Fibroblast of skin of right quadriceps (primary cell): ENCODE data around the gene PSMD13.
"Not testable (repeated sequence)": the region's sequence is repeated elsewhere in the genome, so short reads cannot be mapped to it uniquely, and the experiment has no call there.

Source experiments
- DNase-seq: peaks from one replicate; pipeline ENCODE4 v3.0.0-alpha.2; 2013

PSMD13 gene

DNA sequence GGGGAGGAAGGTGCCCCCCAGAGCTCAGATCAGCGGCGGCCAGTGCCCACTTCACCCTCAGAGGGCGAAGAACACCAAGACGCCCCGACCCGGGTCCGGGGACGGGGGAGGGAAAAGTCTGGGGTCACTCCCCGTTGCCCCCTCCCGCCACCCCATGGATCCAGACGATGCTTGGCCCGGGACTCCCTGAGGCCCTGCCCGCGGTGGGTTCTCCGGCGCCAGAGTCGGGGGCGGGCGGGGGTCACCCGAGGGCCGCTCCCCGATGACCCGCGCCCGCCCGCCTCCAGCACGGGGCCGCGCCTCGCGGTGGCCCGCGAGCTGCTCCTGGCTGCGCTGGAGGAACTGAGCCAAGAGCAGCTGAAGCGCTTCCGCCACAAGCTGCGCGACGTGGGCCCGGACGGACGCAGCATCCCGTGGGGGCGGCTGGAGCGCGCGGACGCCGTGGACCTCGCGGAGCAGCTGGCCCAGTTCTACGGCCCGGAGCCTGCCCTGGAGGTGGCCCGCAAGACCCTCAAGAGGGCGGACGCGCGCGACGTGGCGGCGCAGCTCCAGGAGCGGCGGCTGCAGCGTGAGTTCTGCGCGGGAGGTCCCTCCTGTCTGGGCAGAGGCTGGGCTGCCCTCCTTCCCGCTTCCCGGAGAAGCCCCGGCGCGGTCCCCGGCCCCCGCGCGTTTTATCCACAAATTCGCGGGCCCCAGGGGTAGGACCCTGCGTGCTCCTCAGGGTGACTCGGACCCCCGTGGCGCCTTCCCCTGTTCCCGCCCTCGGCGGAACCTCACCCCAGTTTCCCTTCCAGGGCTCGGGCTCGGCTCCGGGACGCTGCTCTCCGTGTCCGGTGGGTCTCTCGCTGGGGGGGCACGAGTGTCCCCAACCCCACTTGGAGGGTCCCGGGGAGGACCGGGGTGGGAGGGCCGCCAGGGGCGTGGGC is 42.5 kb downstream of the PSMD13 start:
- DNase-seq = no peak

GRCh38 chr11:279966-280705 is 43.4 kb downstream of the PSMD13 start:
- DNase-seq = no peak

- no peak for DNase-seq
Measured at GRCh38 chr11:280706-281485, 44.1 kb downstream of the PSMD13 start.

- DNase-seq = no peak
Measured at GRCh38 chr11:281486-282161, 44.8 kb downstream of the PSMD13 start.

DNA sequence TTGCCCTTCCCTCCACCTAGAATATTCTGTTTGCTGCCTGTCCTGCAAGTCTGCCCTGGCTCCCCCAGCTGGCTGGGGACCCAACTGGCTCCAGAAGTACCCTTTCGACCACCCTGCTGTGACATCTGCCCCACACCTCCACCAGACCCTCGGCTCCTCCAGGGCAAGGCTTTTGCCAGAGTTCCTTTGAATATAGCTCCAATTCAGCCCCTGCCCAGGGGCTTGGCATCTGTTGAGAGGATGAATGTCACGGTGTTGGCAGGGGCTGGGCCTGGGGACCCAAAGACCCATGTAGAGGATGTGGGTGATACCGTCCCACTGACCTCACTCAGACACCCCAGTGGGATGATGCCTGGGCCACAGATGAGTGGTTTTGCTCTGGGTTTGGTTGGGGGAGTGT is 45.4 kb downstream of the PSMD13 start:
- DNase-seq = no peak

GRCh38 chr11:282630-283360 is 46.0 kb downstream of the PSMD13 start:
- DNase-seq = no peak

GRCh38 chr11:283405-284104 is 46.8 kb downstream of the PSMD13 start:
- no peak for DNase-seq

DNA sequence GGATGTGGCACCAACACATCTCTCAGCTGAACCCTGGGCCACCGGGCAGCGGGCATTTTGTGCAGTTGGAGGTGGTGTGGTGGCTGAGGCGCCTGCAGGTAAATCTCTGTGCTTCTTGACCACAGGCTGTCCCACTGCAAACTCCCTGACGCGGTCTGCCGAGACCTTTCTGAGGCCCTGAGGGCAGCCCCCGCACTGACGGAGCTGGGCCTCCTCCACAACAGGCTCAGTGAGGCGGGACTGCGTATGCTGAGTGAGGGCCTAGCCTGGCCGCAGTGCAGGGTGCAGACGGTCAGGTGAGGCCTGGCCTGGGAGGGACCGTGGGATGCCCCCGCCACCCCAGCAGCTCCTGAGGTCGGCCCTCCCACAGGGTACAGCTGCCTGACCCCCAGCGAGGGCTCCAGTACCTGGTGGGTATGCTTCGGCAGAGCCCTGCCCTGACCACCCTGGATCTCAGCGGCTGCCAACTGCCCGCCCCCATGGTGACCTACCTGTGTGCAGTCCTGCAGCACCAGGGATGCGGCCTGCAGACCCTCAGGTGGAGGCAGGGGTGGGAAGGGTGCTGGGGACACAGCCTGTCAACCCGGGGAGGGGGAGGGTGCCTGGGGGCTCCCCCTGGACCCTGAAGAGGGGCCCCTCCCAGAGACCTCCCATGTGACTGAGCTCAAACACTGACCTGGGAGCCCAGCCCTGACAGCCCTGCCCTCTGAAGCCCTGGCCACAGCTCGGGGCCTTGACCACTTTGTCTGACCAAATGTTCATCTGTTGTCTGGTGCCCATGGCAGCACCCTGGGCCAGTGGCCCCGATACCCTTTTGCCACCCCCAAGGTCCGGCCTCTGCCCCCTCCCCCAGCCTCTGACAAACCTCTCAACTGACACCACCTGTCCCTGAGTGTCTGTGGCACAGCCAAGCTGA is 47.6 kb downstream of the PSMD13 start:
- DNase-seq = no peak

- DNase-seq = no peak
Measured at GRCh38 chr11:285021-285893, 48.5 kb downstream of the PSMD13 start.

- DNase-seq = no peak
Measured at GRCh38 chr11:285894-286220, 49.1 kb downstream of the PSMD13 start.

GRCh38 chr11:286977-287820 is 50.4 kb downstream of the PSMD13 start:
- not testable (repeated sequence) for DNase-seq

DNA sequence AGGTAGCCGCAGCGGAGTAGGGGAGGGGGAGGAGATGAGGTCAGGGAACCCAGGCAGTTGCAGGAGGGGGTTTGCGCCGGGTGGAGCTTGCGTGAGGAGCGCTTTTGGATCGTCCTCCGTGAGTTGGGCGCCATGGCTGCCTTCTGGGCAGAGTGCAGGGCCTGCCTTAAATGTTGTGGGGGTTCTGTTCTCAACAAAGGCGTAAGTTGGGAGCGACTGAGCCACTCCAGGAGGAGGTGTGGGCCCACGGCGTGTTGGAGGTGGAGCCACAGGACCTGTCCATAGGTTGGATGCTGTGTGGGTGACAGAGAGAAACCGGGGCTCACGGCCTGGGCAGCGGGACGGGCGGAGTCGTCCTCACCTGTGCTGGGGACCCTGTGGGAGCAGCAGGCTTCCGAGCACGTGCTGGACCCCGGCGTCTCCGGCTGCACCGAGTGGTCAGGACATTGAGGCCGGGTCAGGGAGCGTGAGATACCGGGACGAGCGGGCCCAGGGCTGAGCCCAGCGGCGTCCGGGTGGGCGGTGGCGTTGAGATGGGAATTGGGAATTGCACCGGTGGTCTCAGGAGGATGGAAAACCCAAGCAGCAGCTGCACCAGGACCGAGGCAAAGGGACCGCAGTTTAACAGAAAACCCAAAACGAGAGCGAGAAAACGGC is 51.2 kb downstream of the PSMD13 start:
- DNase-seq = no peak

- DNase-seq = peak; percentile 34
Measured at GRCh38 chr11:288478-289397, 52.0 kb downstream of the PSMD13 start, which contains the start of gene PGGHG. Gene PGGHG, plus strand, starts transcription at chr11:289126. Its CDS starts 691 bp downstream, at chr11:289817.

DNA sequence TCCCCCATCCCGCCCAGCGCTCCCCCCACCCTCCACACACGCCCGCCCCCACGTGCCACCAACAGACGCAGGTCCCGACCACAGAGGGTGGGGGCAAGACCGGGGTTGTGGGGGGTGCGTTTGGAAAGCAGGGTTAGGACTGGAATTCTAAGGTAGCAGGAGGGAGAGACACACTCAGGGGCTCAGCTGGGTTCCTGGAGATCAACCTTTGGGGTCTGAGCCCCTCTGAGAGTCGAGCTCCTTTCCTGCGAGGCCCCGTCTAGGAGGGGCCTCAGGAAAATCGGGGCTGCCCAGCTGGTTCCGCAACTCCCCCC is 52.6 kb downstream of the PSMD13 start:
- no peak for DNase-seq

DNA sequence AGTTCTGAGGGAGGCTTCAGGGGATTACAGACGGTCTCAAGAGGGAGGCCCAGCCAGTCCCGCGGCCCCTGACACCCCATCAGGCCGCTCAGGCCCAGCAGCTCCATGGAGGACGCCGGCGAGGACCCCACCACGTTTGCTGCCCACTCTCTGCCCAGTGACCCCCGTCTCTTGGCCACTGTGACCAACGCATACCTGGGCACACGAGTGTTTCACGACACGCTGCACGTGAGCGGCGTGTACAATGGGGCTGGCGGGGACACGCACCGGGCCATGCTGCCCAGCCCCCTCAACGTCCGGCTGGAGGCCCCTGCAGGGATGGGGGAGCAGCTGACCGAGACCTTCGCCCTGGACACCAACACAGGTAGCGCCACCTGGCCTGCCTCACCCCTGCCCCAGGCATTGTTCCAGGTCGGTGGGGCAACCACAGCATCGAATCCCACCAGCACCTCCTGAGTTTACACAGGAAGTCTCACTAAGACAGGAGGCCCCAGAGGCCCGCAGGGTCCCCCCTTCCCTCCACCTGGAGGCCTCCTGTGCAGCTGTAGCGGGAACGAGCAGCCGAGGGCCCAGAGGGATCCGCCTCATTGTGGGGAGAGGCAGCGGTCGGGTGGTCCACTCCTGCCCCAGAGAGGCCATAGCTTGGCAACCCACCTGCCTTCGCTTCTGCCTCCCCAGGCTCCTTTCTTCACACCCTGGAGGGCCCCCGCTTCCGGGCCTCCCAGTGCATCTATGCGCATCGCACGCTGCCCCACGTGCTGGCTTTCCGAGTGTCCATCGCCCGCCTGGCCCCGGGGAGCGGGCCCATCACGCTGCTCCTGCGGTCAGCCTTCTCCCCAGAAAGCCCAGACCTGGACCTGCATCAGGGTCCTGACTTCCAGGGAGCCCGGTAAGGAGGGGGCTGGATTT is 53.2 kb downstream of the PSMD13 start:
- DNase-seq = no peak
